Activated T-helper 1 cell treated with anti-CD3 and anti-CD28 coated beads, Interleukin-2, amount 50 U/mL, for 16 hours (primary cell): ENCODE data around the gene GATA1.

Source experiments
- DNase-seq, 2 donors: peaks; one replicate each; pipeline ENCODE4 v3.0.0-alpha.2; 2020; ENCODE audit warnings: low read depth in 1 of 2, low spot score in 1 of 2

GATA1 gene

GRCh38 chrX:48785186-48785539, 1.2 kb upstream of the GATA1 start:
- no peak for DNase-seq

- no peak for DNase-seq
Observed at GRCh38 chrX:48785540-48786214, 713 bp upstream of the GATA1 start.

- no peak for DNase-seq
Observed at GRCh38 chrX:48786825-48787504, 575 bp downstream of the GATA1 start.

- no peak for DNase-seq
Observed at GRCh38 chrX:48787505-48788443, 1.4 kb downstream of the GATA1 start.

- no peak for DNase-seq
Observed at GRCh38 chrX:48789366-48790220, 3.2 kb downstream of the GATA1 start.

GRCh38 chrX:48790477-48790876, 4.1 kb downstream of the GATA1 start:
- no peak for DNase-seq

GRCh38 chrX:48791063-48791820, 4.9 kb downstream of the GATA1 start:
- DNase-seq, result no peak

GRCh38 chrX:48792219-48792618, 5.8 kb downstream of the GATA1 start:
- DNase-seq, result no peak

- DNase-seq, result no peak
Observed at GRCh38 chrX:48793935-48794334, 7.5 kb downstream of the GATA1 start.

GRCh38 chrX:48794340-48794910, 8.0 kb downstream of the GATA1 start:
- DNase-seq, result no peak

GRCh38 chrX:48794911-48795515, 8.6 kb downstream of the GATA1 start:
- DNase-seq, result no peak

GRCh38 chrX:48798318-48798717, 11.9 kb downstream of the GATA1 start:
- DNase-seq, result no peak

- no peak for DNase-seq
Observed at GRCh38 chrX:48800574-48801279, 14.3 kb downstream of the GATA1 start.

- peak; percentile 83 to 88 for DNase-seq
Observed at GRCh38 chrX:48801280-48802088, 15.1 kb downstream of the GATA1 start, which contains the start of gene HDAC6. HDAC6 (plus strand) TSS chrX:48802067; CDS start chrX:48802693, 626 bp downstream.

GRCh38 chrX:48802089-48802904, 15.9 kb downstream of the GATA1 start:
- DNase-seq, result peak; percentile 6 to 36

GRCh38 chrX:48802905-48803200, 16.5 kb downstream of the GATA1 start:
- no peak for DNase-seq

- DNase-seq, result no peak
Observed at GRCh38 chrX:48806081-48806480, 19.7 kb downstream of the GATA1 start.
